GM21367 (cell line): ENCODE data around the gene UBD.
A peak's percentile ranks its signal among the peaks of the same experiment; 100 is the strongest.

Source experiments
- ATAC-seq: cut with Tn5 transposase; IDR thresholded peaks from one replicate; pipeline ENCODE4 v1.9.1; 2021; ENCODE audit not compliant: unreplicated experiment

UBD gene

DNA sequence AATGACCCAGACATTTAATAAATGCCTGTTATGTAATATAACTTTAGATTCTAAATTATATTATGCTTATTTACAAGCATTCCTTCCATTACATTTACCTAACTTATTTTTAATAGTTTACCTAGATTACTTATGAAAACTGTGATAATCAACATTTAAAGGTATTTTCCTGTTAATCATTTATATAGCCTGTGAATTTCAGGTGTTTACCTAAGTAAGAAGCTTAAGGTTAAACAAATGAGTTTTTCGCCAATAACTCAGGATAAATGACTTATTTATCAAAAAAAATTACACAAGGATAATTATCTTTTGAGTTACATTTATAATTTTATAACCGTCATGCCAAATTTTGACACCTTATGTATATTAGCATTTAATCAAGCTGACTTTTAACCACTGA lies 35.5 kb downstream of the UBD start:
- no peak for ATAC-seq

DNA sequence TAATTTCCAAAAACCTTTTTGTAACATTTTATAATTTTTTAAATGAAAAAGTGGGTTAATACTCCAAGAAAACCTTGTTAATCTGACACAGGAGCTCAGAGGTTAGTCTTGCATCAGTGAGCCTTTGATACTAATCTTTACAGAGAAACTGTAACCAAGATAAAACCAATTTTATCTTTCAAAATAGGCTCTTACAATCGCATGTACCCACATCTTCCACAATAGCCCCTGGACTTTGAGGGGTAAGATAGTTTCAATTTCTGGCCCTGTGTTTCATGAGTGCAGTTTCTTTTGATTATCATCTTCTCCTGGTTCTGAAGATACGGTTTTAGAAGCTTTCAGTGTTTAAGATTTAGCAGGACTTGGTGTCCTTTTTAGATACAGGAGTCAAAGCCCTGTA lies 37.3 kb downstream of the UBD start:
- no peak for ATAC-seq

DNA sequence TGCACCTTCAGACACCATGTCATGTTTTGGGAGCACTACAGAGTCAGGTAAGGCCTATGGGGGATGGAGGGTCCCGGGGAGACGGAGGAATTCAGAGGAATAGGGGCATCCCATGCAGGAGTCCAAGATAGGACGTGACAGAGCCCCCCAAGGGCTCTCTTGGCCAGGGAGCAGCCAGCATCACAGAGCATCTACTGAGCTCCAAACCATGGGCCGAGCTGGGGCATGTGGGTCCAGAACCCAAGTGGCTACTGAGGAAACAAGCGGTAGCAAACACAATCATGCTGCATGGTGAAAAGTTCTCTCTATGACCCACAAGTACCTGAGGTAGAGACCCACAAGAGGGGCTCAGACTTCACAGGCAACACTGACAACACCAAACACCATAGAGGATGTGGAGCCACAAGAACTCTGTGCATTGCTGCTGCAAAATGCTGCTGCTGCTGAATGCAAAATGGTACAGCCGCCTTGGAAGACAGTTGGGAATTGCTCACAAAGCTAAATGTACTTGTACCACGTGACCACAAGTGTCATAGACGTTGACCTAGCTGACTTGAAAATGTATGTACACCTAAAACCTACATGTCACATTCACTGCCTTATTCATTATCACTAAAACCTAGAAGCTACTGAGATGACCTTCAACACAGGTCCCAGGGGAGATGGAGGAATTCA lies 38.4 kb downstream of the UBD start:
- ATAC-seq: no peak

DNA sequence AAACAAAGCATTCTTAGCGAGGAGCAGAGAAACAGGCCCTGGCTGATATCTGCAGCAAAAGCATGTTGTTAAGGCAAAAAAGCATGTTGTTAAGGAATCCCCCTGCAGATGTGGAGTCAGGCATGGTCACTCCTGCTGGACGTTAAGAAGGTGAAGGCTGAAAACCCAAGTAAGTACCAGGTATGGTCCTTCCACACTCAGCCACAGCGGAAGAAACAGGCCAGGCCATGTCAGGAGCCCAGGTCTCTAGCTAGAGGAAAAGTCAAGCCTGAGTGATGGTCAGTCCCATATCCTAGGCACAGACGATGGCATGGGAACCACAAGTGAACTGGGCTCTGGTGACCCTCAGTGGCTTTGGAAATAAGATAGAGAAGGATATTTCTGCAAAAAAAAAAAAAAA lies 39.3 kb downstream of the UBD start:
- no peak for ATAC-seq

DNA sequence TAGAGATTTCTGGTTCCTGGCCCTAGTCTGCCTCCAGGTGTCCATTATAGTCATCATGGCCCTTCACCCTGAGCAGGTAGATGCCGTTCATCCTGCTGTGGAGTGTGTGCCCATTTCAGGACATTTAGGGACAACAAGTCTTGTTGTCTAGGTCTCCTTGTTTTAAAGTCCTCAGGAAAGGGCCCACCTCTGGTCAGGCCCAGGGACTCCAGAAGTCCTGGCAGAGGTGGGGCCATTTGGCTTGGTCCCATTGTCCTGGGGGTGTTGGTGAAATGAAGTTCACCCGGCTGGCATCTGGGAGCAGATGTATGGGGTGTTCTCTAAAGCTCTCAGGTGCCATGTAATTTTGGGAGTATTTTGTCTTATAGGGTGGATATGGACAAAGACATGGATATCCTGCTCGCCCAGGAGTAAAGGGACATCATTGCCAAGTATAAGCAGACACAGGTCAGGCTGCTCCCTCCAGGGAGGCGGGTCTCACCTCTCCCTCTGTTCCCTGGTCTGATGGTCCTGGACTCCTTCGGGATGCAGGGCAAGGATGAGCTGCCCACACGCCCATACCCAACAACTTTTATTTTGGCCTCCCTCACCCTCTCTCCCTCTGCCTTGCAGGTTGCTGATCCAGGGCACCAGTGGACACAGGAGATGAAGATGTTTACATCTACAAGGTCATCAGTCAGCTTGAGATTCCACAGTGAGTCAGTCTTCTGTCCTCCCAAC lies 40.1 kb downstream of the UBD start:
- no peak for ATAC-seq

DNA sequence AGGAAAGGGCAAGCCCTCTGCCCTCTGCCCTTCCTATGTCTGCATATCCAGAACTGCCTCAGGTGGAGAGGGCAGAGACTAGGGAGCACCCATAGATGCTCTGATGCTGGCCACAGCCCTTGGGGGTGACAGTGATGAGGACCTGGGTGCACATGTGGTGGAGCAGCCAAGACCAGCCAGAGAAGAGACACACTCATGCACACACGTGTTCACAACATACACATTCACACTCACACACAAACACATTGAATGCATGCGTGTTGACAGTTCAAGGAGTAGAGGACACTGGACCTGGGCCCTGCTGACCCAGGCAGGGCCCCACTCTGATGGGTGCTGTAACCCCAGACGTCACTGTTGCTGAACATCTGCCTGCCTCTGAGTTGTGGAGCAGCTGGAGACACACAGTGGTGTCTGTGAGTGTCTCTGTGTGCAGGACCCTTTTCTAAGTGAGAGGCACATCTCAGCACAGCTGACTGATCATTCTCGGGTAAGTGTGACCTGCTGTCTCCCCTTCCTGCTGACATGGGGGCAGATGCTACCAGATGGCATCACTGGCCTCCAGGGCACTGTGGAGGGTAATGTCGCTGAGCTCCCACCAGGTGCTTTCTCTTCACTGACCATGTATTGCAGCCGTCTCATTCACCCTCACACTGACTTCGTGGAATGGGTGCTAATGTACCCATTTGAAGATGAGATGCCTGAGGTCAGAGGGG lies 41.6 kb downstream of the UBD start:
- ATAC-seq: no peak

DNA sequence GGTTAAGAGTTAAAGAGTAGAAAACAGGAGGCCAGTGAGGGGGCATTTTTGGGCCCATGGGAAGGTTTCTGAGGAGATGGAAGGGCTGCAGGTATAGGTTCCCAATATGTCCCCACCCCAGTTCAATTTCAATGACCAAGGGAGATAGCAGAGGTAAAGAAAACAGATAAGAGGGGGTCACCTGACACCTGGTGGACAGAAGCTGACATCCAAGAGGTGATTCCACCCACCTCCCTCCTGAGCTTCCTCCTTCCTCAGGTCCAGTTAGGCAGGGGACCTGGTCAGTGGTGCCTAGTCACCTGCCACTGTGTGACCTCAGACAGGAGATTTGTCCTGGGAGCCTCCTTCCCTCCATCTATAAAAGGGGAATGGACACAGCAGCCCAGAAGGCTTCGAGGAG lies 42.3 kb downstream of the UBD start:
- ATAC-seq: no peak

DNA sequence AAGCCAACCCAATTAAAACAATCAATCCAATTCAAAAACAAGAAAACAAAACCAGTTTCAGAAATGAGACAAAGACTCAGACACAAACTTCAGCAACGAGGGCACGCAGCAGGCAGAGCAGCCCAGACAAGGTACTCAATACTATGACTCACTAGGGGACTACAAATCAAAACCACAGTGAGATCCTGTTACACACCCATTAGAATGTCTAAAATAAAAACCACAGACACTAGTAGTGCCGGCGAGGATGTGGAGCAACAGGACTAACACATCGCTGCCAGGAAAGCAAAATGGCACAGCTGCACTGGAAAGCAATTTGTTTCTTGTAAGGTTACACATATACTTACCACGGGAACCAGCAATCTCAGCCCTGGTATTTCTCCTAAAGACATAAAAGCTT lies 43.4 kb downstream of the UBD start:
- no peak for ATAC-seq

DNA sequence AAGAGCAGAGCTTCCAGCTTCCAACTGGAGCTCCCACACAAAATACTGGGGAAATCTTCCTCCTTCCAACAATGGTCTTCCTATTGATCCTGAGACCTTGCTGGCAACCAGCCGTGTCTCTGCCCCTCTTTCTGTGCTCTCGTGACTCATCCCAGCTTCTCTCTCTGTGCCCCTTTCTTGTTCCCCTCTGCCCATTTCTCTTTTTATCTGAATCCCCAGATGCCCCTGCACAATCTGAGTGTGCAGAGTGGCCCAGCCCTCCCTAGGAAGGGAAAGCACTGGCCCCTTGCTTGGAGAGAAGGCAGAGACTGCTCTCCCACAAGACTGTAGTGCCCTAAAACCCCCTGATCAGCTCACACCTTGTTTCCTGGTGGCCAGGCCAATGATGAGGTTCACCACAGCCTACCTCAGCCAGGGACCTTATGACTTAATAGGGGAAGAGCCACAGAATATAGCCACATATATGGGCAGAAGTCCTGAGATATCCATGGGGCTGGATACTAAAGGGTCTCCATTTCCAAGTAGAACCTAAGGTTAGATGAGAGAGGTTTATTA lies 48.7 kb downstream of the UBD start:
- ATAC-seq: no peak

DNA sequence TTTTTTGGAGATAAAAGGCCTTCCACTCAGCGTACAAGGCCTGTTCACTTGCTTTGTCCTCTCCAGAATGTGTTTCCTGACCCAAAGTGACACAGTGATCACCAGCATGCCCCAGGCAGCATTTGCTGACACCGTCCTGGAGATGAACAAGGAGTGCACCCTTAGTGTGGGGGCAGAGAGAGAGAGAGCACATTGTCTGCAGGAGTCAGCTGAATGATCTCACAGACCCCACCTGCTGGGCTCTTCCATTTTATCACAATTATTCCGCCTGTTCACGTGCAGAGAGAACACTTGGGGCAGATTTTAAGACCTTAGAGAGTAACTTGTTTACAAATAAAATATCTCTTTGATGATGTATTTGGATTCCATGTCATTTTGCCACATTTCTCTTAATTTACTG lies 49.3 kb downstream of the UBD start:
- ATAC-seq: no peak

DNA sequence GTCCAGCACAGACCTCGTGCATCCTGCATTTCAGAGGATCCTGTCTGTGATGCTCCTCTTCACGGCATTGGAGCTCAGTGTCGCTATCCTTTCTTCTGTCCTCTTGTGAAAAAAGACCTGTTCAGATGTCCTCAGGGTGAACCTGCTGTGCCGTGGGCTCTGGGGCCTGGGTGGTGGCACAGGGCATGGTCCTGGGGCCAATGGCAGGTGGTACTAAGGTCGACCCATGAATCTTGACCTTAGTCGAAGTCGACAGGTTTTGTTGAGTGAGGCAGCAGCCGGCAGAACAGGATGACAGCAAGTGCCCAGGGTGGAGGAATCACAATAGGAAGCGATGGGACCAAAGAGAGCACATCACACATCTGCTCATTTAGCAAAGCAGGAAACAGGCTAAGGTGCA lies 49.8 kb downstream of the UBD start:
- no peak for ATAC-seq

DNA sequence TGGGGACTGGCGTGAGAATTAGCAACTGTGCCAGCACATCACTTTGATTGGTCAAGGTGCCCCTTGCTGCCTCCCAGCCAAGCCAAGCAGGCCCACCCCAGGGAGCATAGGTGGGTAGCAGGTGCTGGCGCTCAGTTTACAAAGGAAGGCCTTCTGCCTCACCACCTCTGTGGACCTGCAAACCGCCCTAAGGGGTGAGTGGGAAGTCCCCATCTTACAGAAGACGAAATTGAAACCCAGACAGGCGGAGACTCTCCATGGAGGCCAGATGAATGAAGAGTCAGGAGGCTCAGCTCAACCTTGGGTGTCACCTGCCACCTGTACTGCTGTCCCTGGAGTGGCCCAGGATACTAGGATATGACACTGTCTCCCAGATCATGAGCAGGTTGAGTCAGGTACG lies 50.3 kb downstream of the UBD start:
- peak; percentile 73 for ATAC-seq

DNA sequence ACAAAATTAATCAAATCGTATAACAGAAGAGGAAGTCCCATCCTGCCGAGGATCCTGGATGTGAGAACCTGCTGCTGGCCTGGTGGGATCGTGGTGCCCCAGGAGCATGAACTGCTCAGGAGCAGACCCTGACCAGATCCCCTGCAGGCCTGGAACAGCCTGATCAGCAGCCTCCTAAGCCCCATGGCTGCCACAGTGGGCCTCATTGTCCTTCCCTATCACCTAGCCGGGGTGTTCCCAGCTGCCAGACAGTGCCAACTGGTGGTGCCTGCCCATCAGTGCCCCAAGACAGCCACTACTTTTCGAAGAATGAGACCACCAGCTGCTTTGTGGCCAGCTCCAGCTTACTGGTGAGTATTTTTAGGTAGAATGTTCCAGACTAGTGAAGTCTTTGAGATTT lies 52.2 kb downstream of the UBD start:
- ATAC-seq: no peak

DNA sequence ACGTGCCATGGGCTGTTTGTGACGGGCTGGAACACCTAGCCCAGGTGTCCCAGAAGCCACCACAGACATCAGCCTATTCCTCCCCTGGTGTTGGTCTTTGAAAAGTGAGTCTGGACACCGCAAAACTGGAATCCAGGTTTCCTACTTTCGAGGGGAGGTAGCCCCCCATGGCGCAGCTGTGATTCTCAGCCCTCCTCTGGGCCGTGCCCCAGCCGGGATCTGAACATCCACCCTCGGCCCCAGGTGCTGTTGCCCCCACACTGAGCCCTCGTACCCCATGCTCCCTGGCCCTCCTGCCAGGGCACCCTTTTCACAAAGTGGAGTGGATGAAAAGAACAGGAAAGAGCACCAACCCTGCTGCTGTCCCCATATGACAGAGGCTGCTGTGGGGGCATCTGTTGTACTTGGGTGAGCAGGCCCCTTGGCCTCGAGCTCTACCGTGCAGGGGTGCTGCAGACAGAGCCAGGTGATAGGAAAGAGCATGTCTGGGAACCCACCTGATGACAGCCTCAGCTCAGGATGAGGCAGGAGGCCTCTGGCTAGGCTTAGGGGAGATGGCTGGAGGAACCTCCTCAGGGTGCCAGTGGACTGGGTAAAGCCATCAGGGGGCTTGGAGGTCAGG lies 53.0 kb downstream of the UBD start:
- ATAC-seq: no peak

DNA sequence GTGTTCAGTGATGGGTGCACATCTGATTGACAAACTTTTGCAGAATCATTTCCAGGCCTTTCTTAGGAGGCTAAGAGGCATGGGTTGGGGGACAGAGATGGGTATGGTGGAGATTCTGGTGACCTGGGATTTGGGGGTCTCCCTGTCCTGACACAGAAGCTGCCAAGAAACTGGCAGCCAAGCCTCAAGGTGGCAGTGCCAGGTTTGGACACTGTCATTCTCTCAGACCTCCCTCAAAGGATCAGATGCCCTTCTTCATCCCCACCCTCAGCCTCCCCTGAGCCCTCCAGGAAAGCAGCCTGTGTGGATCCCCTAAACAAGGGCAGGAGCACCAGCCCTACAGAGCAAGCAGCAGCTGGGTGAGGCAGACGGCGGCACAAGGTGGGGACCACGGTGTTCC lies 53.7 kb downstream of the UBD start:
- no peak for ATAC-seq
